Fibroblast of skin of scalp (primary cell): Measurements from ENCODE around the gene DNAJC4.

ENCODE experiments used
- DNase-seq: peaks from one replicate; pipeline ENCODE4 v3.0.0-alpha.2; 2013

The DNAJC4 gene

GRCh38 chr11:64283092-64283491 lies 52.7 kb downstream of the DNAJC4 start:
- DNase-seq, result no peak
